Gastrocnemius medialis (tissue), 4 donors: ENCODE data around the gene ACSM5. TPM values are rescaled to one million over a fixed set of nuclear protein-coding genes. Genes with fewer than 3 reads are reported as not detected.
"Not testable (repeated sequence)": the region's sequence is repeated elsewhere in the genome, so short reads cannot be mapped to it uniquely, and the experiment has no call there.

Source experiments
- ATAC-seq, 2 donors: fragments of 150-250 bp; one replicate each; pipeline ENCODE4 v1.9.1; 2016
- DNase-seq, 2 donors: peaks; one replicate each; pipeline ENCODE4 v3.0.0-alpha.2; 2019
- H3K27ac ChIP-seq, 4 donors: fragments of 200-600 bp; sonication (generic); 1 replicate in 1 of 4; 2 replicates in 3 of 4; pipeline ENCODE4 v1.5.1; 2016 to 2018; ENCODE audit warnings: mild to moderate bottlenecking in 2 of 4, moderate library complexity in 1 of 4
- H3K27me3 ChIP-seq, 3 donors: fragments of 200-600 bp; sonication (generic) in 2 of 3; 1 replicate in 1 of 3; 2 replicates in 2 of 3; pipeline versions ENCODE4 v1.5.1 to v1.6.0; 2016 to 2019; ENCODE audit warnings: mild to moderate bottlenecking in 1 of 3, moderate library complexity in 1 of 3
- H3K36me3 ChIP-seq, 2 donors: fragments of 200-600 bp; sonication (generic) in 1 of 2; one replicate each; pipeline ENCODE4 v1.5.1; 2017 to 2018
- H3K4me1 ChIP-seq, 2 donors: fragments of 200-600 bp; sonication (generic) in 1 of 2; one replicate each; pipeline ENCODE4 v1.5.1; 2016 to 2017; ENCODE audit warnings: mild to moderate bottlenecking in 2 of 2
- H3K4me3 ChIP-seq, 4 donors: fragments of 200-600 bp; sonication (generic) in 3 of 4; 1 replicate in 1 of 4; 2 replicates in 3 of 4; pipeline ENCODE4 v1.5.1; 2016 to 2019; ENCODE audit warnings: mild to moderate bottlenecking in 2 of 4
- H3K9me3 ChIP-seq, 3 donors: fragments of 200-600 bp; sonication (generic) in 2 of 3; 1 replicate in 1 of 3; 2 replicates in 2 of 3; pipeline ENCODE4 v1.5.1; 2016 to 2019
- CTCF ChIP-seq, 5 experiments: fragments of 450-650 bp in 3 of 5; fragments of 200-600 bp in 2 of 5; sonication (generic) in 2 of 5; IDR thresholded peaks in 4 of 5; conservative IDR thresholded peaks in 1 of 5; 1 replicate in 4 of 5; 2 replicates in 1 of 5; pipeline ENCODE4 v1.5.1; 2016 to 2019; ENCODE audit warnings: antibody characterized with exemption in 5 of 5, mild to moderate bottlenecking in 3 of 5, moderate library complexity in 3 of 5
- POLR2A ChIP-seq, 2 donors: fragments of 450-650 bp; IDR thresholded peaks; one replicate each; pipeline ENCODE4 v1.6.1; 2017; ENCODE audit warnings: antibody characterized with exemption in 2 of 2, mild to moderate bottlenecking in 2 of 2, moderate library complexity in 2 of 2
- in situ Hi-C, 4 donors: fragments of 200-750 bp; cut with MboI; loops; one replicate each; pipeline versions ENCODE4 v1.15.0 to v1.8.0; 2017; ENCODE audit warnings: low sequenced_read_pairs in 4 of 4
- intact Hi-C: fragments of 100-400 bp; cut with DNase I; formaldehyde crosslinking; loops from one replicate; pipeline ENCODE4 v1.15.1; 2023; ENCODE audit warnings: low total_unique reads
- total RNA-seq, 4 donors: library from RNA; depleted of rRNA; stranded (reverse); fragments of >200 nt; gene quantifications; one replicate each; pipeline versions ENCODE4 v1.1.0 to v1.2.3, GENCODE V29; 2016

The ACSM5 gene
- total RNA-seq, 4 donors from 2014 or later: 4.2 to 30.5 (median 9.6) TPM

- Histone ChIP-seq H3K4me3 (no peak overlapping the region), H3K27me3 (no peaks in the 10 kb centered on the region), H3K36me3 (no peaks in the 10 kb centered on the region), H3K9me3 (no peaks in the 10 kb centered on the region), H3K4me1 (no peaks in the 10 kb centered on the region), H3K27ac (no peak overlapping the region)
- ATAC-seq (no peak), DNase-seq (no peak)
- in situ Hi-C loops (no loop called here), intact Hi-C loops (no loop called here)
- no peak for TF ChIP-seq CTCF (IDR thresholded peaks at IDR 0.05 in 4 of 5, conservative IDR thresholded peaks at IDR 0.05 in 1 of 5)
- TF ChIP-seq POLR2A (IDR thresholded peaks at IDR 0.05): no peak
These were observed 1.7 kb downstream of the ACSM5 start for GRCh38 chr16:20411055-20411454.

GRCh38 chr16:20415541-20415940 lies 6.2 kb downstream of the ACSM5 start:
- H3K36me3 ChIP-seq: no peaks in the 10 kb centered on the region
- no peaks in the 10 kb centered on the region for H3K27me3 ChIP-seq
- in situ Hi-C loops (no loop called here), intact Hi-C loops (no loop called here)
- ATAC-seq (no peak), DNase-seq (no peak)
- TF ChIP-seq POLR2A (IDR thresholded peaks at IDR 0.05): no peak
- TF ChIP-seq CTCF (IDR thresholded peaks at IDR 0.05 in 4 of 5, conservative IDR thresholded peaks at IDR 0.05 in 1 of 5): no peak
- H3K9me3 ChIP-seq: no peaks in the 10 kb centered on the region
- no peak overlapping the region for H3K4me3 ChIP-seq
- H3K27ac ChIP-seq: peak overlapping the region in 1 of 4 donors; percentile 11
- no peaks in the 10 kb centered on the region for H3K4me1 ChIP-seq

- H3K36me3 ChIP-seq, H3K4me3 ChIP-seq, DNase-seq, H3K9me3 ChIP-seq, H3K27ac ChIP-seq, in situ Hi-C loops, intact Hi-C loops, H3K4me1 ChIP-seq, H3K27me3 ChIP-seq: not testable (repeated sequence)
- peak; percentile 31 to 36 for ATAC-seq
These were observed 9.8 kb downstream of the ACSM5 start for GRCh38 chr16:20419093-20419492.

GRCh38 chr16:20421748-20422147 lies 12.4 kb downstream of the ACSM5 start:
- in situ Hi-C loops, H3K27me3 ChIP-seq, DNase-seq, H3K9me3 ChIP-seq, intact Hi-C loops, H3K4me3 ChIP-seq, H3K36me3 ChIP-seq, H3K4me1 ChIP-seq: not testable (repeated sequence)
- H3K27ac ChIP-seq: peak overlapping the region in 1 of 4 donors; percentile 43
- ATAC-seq: peak; percentile 62 to 83

GRCh38 chr16:20423772-20424128 lies 14.4 kb downstream of the ACSM5 start:
- H3K9me3 ChIP-seq, H3K4me1 ChIP-seq, H3K27me3 ChIP-seq, H3K4me3 ChIP-seq, DNase-seq, ATAC-seq, in situ Hi-C loops, H3K36me3 ChIP-seq, intact Hi-C loops, H3K27ac ChIP-seq: not testable (repeated sequence)

GRCh38 chr16:20424129-20424866 lies 15.0 kb downstream of the ACSM5 start:
- Histone ChIP-seq H3K27ac (no peak overlapping the region), H3K36me3 (no peaks in the 10 kb centered on the region), H3K27me3 (no peaks in the 10 kb centered on the region), H3K4me3 (no peak overlapping the region), H3K4me1 (no peaks in the 10 kb centered on the region), H3K9me3 (no peaks in the 10 kb centered on the region)
- DNase-seq: no peak
- TF ChIP-seq POLR2A (IDR thresholded peaks at IDR 0.05): no peak
- TF ChIP-seq CTCF (IDR thresholded peaks at IDR 0.05 in 4 of 5, conservative IDR thresholded peaks at IDR 0.05 in 1 of 5): no peak
- intact Hi-C loops (no loop called here), in situ Hi-C loops (no loop called here)
- ATAC-seq: no peak

GRCh38 chr16:20427401-20427797 lies 18.1 kb downstream of the ACSM5 start:
- H3K27me3 ChIP-seq, DNase-seq, intact Hi-C loops, H3K36me3 ChIP-seq, ATAC-seq, H3K27ac ChIP-seq, in situ Hi-C loops, H3K4me1 ChIP-seq, H3K4me3 ChIP-seq, H3K9me3 ChIP-seq: not testable (repeated sequence)

GRCh38 chr16:20429499-20429898 lies 20.2 kb downstream of the ACSM5 start:
- H3K9me3 ChIP-seq, H3K4me3 ChIP-seq, H3K27ac ChIP-seq, intact Hi-C loops, H3K36me3 ChIP-seq, H3K27me3 ChIP-seq, H3K4me1 ChIP-seq, in situ Hi-C loops, DNase-seq, ATAC-seq: not testable (repeated sequence)

GRCh38 chr16:20430480-20430879 lies 21.1 kb downstream of the ACSM5 start:
- H3K27me3 ChIP-seq, H3K4me3 ChIP-seq, in situ Hi-C loops, ATAC-seq, H3K9me3 ChIP-seq, intact Hi-C loops, H3K27ac ChIP-seq, H3K36me3 ChIP-seq, DNase-seq, H3K4me1 ChIP-seq: not testable (repeated sequence)
